DOHH2 (cell line): ENCODE data around the gene KCNJ14.

ENCODE experiments used
- CTCF ChIP-seq: fragments of 200-600 bp; sonication (generic); IDR thresholded peaks from one replicate; pipeline ENCODE4 v1.5.1; 2014; ENCODE audit warnings: antibody characterized with exemption, mild to moderate bottlenecking, low read depth, low read length; ENCODE audit not compliant: poor library complexity, severe bottlenecking
- EZH2phosphoT487 ChIP-seq: fragments of 200-600 bp; sonication (generic); IDR thresholded peaks from 2 replicates; pipeline ENCODE4 v1.6.1; 2017; ENCODE audit warnings: borderline replicate concordance, mild to moderate bottlenecking, antibody characterized with exemption, low read length, moderate library complexity, mixed read lengths

DNA sequence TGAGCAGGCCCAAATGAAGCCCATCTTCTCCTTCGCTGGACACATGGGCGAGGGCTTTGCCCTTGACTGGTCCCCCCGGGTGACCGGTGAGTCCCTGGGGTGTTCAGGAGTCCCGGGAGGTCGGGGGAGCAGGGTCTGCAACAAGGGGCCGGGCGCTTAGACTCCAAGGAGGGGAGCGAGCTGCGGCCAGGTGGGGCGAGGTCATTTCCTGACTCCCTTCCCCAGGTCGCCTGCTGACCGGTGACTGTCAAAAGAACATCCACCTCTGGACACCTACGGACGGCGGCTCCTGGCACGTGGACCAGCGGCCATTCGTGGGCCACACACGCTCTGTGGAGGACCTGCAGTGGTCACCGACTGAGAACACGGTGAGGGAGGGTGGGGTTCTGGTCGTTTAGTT, 4.9 kb upstream of the KCNJ14 start:
- TF ChIP-seq CTCF = no peak
- TF ChIP-seq EZH2phosphoT487 = no peak
